Inflammatory macrophage treated with lipopolysaccharide for 1 hour (primary cell): ENCODE measurements around the gene SPOCK1.

Experiments
- DNase-seq, 2 donors: peaks; one replicate each; pipeline ENCODE4 v3.0.0-alpha.2; 2020 to 2022

Gene SPOCK1

GRCh38 chr5:137216976-137217598 lies 282.0 kb downstream of the SPOCK1 start:
- DNase-seq, result no peak

- no peak for DNase-seq
These were observed 283.3 kb downstream of the SPOCK1 start for GRCh38 chr5:137215780-137216179.

GRCh38 chr5:137215261-137215660 lies 283.9 kb downstream of the SPOCK1 start:
- no peak for DNase-seq

- DNase-seq, result no peak
These were observed 284.5 kb downstream of the SPOCK1 start for GRCh38 chr5:137214446-137215189.

- no peak for DNase-seq
These were observed 286.7 kb downstream of the SPOCK1 start for GRCh38 chr5:137212471-137212870.

GRCh38 chr5:137209232-137209809 lies 289.8 kb downstream of the SPOCK1 start:
- no peak for DNase-seq

GRCh38 chr5:137207023-137207760 lies 291.9 kb downstream of the SPOCK1 start:
- no peak for DNase-seq

GRCh38 chr5:137206030-137206715 lies 293.0 kb downstream of the SPOCK1 start:
- DNase-seq, result no peak

- no peak for DNase-seq
These were observed 293.7 kb downstream of the SPOCK1 start for GRCh38 chr5:137205231-137206027.

GRCh38 chr5:137203011-137203632 lies 296.0 kb downstream of the SPOCK1 start:
- DNase-seq, result no peak

- no peak for DNase-seq
These were observed 297.2 kb downstream of the SPOCK1 start for GRCh38 chr5:137201876-137202275.

- no peak for DNase-seq
These were observed 298.0 kb downstream of the SPOCK1 start for GRCh38 chr5:137200906-137201700.

- no peak for DNase-seq
These were observed 299.2 kb downstream of the SPOCK1 start for GRCh38 chr5:137199966-137200365.

- no peak for DNase-seq
These were observed 299.9 kb downstream of the SPOCK1 start for GRCh38 chr5:137199201-137199600.

GRCh38 chr5:137195483-137195882 lies 303.6 kb downstream of the SPOCK1 start:
- DNase-seq, result no peak

GRCh38 chr5:137194300-137194699 lies 304.8 kb downstream of the SPOCK1 start:
- no peak for DNase-seq

- DNase-seq, result no peak
These were observed 306.8 kb downstream of the SPOCK1 start for GRCh38 chr5:137192293-137192743.

GRCh38 chr5:137191179-137191578 lies 307.9 kb downstream of the SPOCK1 start:
- no peak for DNase-seq

GRCh38 chr5:137190441-137190840 lies 308.7 kb downstream of the SPOCK1 start:
- DNase-seq, result no peak

GRCh38 chr5:137190031-137190430 lies 309.1 kb downstream of the SPOCK1 start:
- DNase-seq, result no peak

- no peak for DNase-seq
These were observed 310.6 kb downstream of the SPOCK1 start for GRCh38 chr5:137188566-137188965.
